ENCODE measurements around the gene IGLL1.

Gene IGLL1

DNA sequence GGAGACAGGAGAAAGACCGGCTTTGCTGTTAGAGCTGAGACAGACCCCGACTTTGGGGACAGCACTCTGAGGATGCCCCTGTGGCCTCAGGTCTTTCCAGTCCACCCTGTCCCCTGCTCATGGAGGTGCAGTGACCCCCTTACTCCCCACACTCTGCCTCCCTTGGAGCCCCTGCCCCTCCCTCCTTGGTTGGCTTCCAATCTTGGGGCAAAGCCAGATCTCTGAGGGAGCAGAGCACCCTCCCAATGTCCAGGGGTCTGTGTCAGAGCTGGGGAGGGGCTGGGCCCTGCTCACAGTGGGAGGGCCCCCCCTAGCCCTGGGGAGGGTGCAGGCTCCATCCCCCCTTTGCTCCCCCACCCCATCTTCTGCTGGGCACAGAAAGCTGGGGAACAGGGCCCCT is 50.0 kb downstream of the IGLL1 start:
- DNase-seq (ENCODE audit: low read depth in 2 of 2, low spot score in 1 of 2) = no peak

- DNase-seq (ENCODE audit: low read depth in 2 of 2, low spot score in 1 of 2) = no peak
Measured at GRCh38 chr22:23529166-23530103, 50.7 kb downstream of the IGLL1 start.

- no peak for DNase-seq (ENCODE audit: low read depth in 2 of 2, low spot score in 1 of 2)
Measured at GRCh38 chr22:23527971-23528740, 51.9 kb downstream of the IGLL1 start.

GRCh38 chr22:23526596-23527316 is 53.3 kb downstream of the IGLL1 start:
- no peak for DNase-seq (ENCODE audit: low read depth in 2 of 2, low spot score in 1 of 2)

DNA sequence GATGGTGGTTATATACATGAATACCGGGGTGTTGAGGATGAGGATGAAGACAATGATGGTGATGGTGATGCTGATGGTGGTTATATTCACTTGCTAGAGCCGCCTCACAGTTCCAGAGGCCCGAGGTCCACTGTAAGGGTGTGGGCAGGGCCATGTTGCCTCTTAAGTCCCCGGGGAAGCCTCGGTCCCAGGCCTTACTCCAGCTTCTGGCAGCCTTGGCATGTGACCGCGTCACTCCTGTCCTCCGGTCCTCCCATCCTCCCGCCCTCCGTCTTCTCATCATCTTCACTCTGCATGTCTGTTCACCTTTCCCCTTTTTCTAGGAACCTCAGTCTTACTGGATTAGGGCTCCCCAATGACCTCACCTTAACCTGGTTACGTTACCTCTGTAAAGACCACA is 54.6 kb downstream of the IGLL1 start:
- no peak for DNase-seq (ENCODE audit: low read depth in 2 of 2, low spot score in 1 of 2)

DNA sequence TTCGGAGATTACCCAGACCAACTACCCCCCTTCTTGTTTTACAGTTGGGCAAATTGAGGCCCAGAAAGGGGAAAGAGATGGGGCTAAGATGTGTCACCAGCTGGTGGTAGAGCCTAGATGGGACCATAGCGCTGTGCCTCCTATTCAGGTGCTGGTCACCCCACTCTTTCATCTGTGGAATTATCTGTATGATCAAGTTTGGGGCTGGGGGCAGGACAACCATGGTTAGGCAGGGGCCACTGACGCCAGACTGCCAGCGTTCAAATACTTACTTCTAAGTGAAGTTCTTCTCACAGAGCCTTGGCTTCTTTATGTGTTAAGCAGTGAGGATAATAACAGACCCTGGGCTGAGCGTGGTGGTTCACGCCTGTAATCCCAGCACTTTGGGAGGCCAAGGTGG is 55.9 kb downstream of the IGLL1 start:
- no peak for DNase-seq (ENCODE audit: low read depth in 2 of 2, low spot score in 1 of 2)

GRCh38 chr22:23523713-23524112 is 56.4 kb downstream of the IGLL1 start:
- DNase-seq (ENCODE audit: low read depth in 2 of 2, low spot score in 1 of 2) = no peak
